ENCODE data around the gene CCDC127. TPM values are rescaled to one million over a fixed set of nuclear protein-coding genes. Genes with fewer than 3 reads are reported as not detected.

CCDC127 gene
- total RNA-seq, 1 donor from 2014 or later, result 10.1 TPM

DNA sequence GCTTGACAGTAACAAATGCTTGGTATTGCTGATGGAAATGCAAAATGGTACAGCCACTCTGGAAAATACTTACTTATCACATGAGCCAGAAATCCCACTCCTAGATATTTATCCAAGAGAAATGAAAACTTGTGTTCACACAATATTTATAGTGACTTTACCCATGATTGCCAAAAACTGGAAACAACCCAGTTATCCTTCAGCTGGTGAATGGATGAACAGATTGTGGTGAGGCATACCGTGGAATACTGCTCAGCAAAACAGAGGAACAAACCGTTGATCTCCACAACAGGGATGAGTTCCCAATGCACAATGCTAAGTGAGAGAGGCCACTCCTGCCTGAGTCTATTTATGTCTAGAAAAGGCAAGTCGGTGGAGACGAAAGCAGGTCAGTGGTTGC is 67.2 kb downstream of the CCDC127 start:
- Mint-ChIP-seq H3K4me1 (ENCODE audit: low read depth) (no peaks in the 10 kb centered on the region), H3K9me3 (ENCODE audit: low read depth) (peaks cover 14% of the 10 kb centered on the region), H3K36me3 (ENCODE audit: insufficient read depth) (peaks cover 49% of the 10 kb centered on the region), H3K27ac (no peak overlapping the region), H3K4me3 (ENCODE audit: low read depth) (no peak overlapping the region), H3K27me3 (no peaks in the 10 kb centered on the region)
- TF ChIP-seq, protein P1, sequence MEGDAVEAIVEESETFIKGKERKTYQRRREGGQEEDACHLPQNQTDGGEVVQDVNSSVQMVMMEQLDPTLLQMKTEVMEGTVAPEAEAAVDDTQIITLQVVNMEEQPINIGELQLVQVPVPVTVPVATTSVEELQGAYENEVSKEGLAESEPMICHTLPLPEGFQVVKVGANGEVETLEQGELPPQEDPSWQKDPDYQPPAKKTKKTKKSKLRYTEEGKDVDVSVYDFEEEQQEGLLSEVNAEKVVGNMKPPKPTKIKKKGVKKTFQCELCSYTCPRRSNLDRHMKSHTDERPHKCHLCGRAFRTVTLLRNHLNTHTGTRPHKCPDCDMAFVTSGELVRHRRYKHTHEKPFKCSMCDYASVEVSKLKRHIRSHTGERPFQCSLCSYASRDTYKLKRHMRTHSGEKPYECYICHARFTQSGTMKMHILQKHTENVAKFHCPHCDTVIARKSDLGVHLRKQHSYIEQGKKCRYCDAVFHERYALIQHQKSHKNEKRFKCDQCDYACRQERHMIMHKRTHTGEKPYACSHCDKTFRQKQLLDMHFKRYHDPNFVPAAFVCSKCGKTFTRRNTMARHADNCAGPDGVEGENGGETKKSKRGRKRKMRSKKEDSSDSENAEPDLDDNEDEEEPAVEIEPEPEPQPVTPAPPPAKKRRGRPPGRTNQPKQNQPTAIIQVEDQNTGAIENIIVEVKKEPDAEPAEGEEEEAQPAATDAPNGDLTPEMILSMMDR (IDR thresholded peaks at IDR 0.05; ENCODE audit: unreplicated experiment), result no peak
- DNase-seq (ENCODE audit: low spot score, unreplicated experiment), result no peak

DNA sequence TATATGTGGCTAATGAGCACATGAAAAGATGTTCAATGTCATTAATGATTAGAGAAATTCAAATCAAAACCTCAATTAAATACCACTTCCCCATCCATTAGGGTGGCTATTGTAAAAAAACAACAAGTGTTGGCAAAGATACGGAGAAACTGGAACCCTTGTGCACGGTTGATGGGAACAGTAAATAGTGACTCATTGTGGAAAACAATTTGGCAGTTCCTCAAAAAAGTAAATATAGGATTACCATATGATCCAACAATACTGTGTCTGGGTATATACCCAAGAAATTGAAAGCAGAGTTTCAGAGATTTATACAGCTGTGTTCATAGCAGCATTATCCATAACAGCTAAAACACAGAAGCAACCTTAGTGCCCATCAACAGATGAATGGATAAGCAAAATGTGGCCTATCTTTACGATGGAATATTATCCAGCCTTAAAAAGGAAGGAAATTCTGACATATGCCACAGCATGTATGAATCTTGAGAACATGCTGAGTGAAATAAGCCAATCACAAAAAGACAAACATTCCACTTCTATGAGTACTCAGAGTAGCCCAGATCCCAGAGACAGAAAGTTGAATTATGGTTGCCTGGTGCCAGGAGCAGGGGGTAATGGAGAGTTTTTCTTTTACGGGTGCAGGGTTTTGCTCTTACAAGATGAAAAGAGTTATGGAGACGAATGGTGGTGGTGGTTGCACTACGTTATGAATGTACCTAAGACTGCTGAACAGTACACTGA is 68.0 kb downstream of the CCDC127 start:
- peaks cover 14% of the 10 kb centered on the region for H3K9me3 Mint-ChIP-seq (ENCODE audit: low read depth)
- TF ChIP-seq, protein P1 (IDR thresholded peaks at IDR 0.05; ENCODE audit: unreplicated experiment), result no peak
- no peak for DNase-seq (ENCODE audit: low spot score, unreplicated experiment)

DNA sequence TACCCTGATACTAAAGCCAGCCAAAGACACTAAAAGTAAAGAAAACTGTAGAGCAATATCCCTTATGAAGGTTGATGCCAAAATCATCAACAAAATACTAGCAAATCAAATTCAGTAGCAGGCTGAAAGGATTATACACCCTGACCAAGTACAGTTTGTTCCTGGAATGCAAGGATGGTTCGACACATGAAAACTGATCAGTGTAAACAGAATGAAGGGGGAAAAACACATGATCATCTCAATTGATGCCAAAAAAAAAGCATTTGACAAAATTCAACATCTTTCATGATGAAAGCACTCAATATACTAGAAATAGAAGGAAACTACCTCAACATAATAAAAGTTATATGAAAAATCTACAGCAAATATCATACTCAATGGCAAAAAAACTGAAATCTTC is 70.2 kb downstream of the CCDC127 start:
- Mint-ChIP-seq H3K27ac (no peak overlapping the region), H3K9me3 (ENCODE audit: low read depth) (peaks cover 14% of the 10 kb centered on the region), H3K4me1 (ENCODE audit: low read depth) (no peaks in the 10 kb centered on the region), H3K27me3 (no peaks in the 10 kb centered on the region), H3K36me3 (ENCODE audit: insufficient read depth) (peaks cover 60% of the 10 kb centered on the region), H3K4me3 (ENCODE audit: low read depth) (no peak overlapping the region)
- no peak for DNase-seq (ENCODE audit: low spot score, unreplicated experiment)
- TF ChIP-seq, protein P1 (IDR thresholded peaks at IDR 0.05; ENCODE audit: unreplicated experiment), result no peak

More for the DNA sequence above, 68.0 kb downstream of the CCDC127 start:
- Mint-ChIP-seq H3K36me3 (ENCODE audit: insufficient read depth) (peaks cover 47% of the 10 kb centered on the region), H3K4me1 (ENCODE audit: low read depth) (no peaks in the 10 kb centered on the region), H3K27me3 (no peaks in the 10 kb centered on the region), H3K27ac (no peak overlapping the region), H3K4me3 (ENCODE audit: low read depth) (no peak overlapping the region)

Other genes with a start within 250 kb of the CCDC127 start
- gene PLEKHG4B, start 126.0 kb downstream of the CCDC127 start, total RNA-seq, result 56.8 and 59.5 TPM in 2 replicates
- not detected in 2 replicates for gene LRRC14B, start 26.7 kb downstream of the CCDC127 start, total RNA-seq
- gene SDHA, start 167 bp upstream of the CCDC127 start, total RNA-seq, result 88.1 and 88.5 TPM in 2 replicates
- gene PDCD6, start 53.5 kb upstream of the CCDC127 start, total RNA-seq, result 79.2 and 87.2 TPM in 2 replicates
- gene AHRR, start 103.6 kb upstream of the CCDC127 start, total RNA-seq, result 0.69 and 1.3 TPM in 2 replicates
- gene EXOC3, start 225.0 kb upstream of the CCDC127 start, total RNA-seq, result 66.5 and 67.3 TPM in 2 replicates